GM19043 (cell line): ENCODE data around the gene RPL31.

Source experiments
- ATAC-seq: cut with Tn5 transposase; IDR thresholded peaks from one replicate; pipeline ENCODE4 v1.9.1; 2021; ENCODE audit warnings: low read depth; ENCODE audit not compliant: unreplicated experiment

Gene RPL31

DNA sequence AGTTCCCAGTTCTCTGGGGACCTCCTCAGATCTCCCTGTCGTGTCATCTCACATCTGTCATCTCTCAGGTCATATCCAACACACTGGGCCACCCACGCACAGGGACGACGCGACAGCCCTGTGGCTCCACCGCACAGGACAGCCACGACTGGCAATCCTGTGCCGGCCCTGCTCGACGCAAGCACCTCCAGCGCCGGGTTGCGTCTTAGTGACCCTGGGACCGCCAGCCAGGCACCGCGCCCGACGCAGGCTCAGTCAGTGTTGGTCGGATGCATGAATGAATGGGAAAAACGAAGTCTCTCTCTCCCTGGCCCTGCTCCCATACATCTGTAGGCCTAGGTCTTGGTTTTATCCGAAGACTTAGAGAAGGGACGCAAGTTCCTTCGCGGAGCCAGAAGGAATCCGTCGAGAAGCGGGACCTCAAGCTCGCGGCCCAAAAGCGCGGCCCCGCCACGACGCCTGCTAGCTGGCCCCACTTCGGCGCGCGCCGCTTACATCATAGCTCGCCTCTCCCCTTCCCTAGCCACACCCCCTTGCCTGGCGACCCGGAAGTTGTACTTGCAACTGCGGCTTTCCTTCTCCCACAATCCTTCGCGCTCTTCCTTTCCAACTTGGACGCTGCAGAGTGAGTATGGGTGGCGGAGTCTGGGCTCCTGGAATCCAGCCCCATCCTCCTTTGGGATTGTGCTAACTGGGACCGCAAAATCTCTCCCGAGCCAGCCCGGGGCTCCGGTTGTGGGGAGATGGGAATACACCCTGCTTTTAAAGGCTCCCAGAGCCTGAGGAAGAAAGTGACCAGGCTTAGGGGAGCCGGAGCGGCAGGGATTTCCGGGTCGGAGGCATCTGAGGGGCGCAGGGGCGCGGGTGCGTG lies at the start of gene RPL31:
Gene RPL31 (plus strand): TSS at position 599 of the 871 bp plus-strand sequence. CDS start 413 bp downstream, outside the sequence.
- ATAC-seq: peak; percentile 98

DNA sequence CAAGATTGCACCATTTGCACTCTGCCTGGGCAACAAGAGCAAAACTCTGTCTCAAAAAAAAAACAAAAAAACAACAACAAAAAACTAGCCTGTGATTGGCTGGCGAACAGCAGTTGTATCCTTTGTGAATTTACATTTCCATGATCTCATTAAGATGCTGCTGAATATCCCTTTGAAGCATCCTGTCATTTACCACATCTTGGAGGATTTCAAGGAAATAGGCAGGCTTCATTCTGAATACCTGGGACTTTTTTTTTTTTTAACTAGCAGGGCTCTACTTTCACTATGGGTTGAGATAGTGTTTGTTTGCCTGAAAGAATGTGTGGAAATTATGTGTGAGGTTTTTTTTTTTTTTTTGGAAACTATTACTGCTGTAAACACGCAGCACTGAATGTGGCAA lies 49.6 kb upstream of the RPL31 start:
- ATAC-seq: no peak

DNA sequence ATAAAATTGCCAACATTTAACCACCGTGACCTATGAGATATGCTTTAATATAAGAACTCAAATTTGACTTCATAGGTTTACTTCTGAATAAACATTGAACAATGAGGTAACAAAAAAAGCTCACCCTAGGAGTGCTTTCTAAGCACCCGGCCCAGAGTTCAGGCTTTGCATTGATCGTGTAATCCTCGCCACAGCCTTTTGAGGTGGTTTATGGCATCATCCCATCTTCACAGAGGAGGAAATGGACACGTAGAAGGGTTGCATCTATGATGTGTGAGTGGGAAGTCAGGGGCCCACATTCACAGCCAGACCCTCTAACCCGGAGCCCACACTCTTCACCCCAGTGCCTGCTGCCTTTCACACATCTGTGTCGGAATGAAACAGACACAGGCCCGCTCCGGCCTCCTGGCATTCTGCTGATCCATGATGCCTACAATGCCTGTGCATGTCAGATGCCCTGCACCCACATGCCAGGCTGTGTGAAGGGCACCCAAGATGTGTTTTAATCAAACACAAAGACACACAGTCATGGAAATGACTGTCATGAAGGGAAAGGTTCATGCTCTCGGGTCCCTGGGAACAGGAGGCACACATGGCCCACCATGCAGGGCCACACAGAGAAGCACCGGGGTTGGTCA lies 48.6 kb upstream of the RPL31 start:
- ATAC-seq: no peak

DNA sequence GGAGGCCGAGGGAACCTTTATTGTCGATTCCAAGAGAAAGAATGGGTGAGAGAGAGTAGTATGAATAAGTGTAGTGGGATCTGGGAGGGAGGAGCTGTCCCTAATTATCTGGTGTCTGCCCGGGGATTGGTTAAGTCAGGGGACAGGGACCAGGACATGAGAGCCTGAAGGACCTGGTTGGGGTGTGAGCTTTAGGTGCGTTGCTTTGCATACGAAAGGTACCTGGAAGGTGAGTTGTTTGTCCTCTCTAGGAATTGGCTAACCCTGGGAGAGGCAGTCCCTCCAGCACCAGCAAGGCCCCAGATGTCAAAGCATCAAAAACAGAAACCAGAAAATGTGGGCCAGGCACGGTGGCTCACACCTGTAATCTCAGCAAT lies 48.1 kb upstream of the RPL31 start:
- no peak for ATAC-seq

DNA sequence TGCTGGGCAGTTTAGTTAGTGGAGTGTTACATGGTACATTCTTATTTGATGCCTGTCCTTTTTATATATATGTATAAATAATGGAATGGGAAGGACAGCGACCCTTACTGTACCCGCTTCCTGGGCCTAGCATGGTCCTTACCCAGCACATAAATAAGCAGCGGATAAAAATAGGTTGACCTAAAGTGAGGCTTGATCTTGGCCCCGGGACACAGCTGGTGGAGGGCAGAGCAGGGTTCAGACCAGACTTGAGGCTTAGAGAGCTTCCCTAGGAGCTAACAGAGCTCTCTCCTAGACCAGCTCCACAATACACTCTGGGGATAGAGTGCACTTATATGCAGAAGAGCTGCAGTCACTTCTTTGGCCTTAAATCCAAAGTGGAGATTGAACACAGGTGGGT lies 46.9 kb upstream of the RPL31 start:
- ATAC-seq: no peak

DNA sequence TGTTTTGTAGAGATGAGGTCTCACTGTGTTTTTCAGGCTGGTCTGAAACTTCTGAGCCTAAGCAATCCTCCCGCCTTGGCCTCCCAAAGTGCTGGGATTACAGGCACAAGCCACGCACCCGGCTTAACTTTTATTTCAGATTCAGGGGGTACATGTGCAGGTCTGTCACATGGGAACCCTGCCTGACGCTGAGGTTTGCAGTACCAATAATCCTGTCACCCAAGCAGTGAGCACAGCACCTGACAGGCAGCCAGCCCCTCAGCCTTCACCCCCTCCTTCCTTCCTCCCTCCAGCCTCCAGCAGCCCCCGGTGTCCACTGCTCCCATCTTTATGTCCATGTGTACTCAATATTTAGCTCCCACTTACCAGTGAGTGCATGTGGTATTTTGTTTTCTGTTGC lies 46.0 kb upstream of the RPL31 start:
- ATAC-seq: no peak

DNA sequence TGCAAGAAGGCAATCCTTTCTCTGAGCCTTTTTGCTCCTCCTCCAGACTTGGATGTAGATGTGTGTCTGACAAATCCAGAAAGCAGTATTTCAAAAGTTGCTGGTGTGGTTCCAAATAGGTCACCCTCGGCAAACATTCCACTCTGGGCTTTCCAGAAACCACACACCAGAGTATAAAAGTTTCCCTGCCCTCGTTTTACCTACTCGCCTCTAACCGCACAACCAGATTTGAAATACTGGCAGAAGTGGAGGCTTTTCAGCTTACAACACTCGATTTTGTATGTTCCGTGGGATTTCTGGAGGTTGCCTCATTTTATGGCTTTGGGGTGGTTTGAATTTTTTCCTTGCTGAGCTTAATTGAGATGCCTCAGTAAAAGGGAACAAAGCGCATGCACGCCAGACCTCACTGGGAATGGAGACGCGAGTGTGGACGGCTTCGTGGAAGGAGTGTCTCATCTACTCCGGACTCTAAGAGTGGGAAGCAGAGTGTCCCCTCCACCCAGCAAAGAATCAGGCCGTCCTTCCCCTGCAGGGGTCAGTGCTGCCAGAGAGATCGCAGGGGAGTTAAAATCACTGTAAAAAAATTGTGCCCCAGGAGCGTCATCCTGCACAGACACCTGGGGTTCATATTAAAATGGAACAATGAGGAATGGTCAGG lies 44.0 kb upstream of the RPL31 start:
- ATAC-seq: no peak

DNA sequence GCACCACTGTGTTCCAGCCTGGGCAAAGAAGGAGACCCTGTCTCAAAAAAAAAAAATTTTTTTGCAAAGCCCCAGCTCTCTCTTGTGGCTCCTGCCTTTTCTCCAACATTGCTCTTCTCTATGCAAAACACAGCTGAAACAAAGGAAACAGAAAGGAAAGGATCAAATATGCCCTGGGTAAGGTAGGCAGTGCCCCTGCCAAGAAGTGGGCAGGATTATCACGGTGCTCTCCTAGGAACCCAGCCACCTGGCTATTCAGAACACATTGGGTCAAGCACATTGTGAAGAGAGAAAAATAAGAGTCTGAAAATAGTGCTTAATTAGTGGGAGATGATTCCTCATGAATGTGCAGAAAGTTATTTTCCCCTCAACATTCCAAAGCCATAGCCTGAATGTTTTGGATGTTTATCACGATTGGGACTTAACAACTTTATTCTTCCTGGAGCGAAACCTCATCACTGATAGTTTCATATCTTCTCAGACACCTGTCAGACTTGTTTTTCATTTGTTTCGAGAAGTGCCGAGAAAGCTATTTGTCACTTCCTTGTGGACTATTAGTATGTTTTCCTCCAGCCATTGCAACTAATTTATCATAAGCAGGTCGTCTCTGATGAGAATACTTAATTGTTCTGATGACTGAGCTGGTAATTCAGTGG lies 42.7 kb upstream of the RPL31 start:
- no peak for ATAC-seq

DNA sequence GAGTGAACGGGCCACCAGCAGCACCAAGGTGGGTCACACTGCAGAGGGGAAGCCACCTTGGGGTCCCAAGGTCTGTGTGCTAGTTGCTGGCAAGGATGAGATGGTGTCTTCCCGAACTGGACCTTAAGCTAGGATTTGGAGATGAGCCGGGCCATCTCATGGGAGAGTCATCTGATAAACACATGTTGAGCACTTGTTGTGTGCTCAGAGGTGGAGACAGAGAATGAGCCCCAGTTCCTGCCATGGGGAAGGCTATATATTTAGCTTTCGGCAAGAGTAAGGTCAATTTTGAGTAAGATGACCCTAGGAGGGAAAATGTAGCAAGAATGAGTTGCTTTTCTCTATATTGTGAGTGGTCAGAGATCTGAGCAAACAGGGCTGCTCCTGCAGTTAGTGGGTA lies 41.4 kb upstream of the RPL31 start:
- ATAC-seq: no peak

DNA sequence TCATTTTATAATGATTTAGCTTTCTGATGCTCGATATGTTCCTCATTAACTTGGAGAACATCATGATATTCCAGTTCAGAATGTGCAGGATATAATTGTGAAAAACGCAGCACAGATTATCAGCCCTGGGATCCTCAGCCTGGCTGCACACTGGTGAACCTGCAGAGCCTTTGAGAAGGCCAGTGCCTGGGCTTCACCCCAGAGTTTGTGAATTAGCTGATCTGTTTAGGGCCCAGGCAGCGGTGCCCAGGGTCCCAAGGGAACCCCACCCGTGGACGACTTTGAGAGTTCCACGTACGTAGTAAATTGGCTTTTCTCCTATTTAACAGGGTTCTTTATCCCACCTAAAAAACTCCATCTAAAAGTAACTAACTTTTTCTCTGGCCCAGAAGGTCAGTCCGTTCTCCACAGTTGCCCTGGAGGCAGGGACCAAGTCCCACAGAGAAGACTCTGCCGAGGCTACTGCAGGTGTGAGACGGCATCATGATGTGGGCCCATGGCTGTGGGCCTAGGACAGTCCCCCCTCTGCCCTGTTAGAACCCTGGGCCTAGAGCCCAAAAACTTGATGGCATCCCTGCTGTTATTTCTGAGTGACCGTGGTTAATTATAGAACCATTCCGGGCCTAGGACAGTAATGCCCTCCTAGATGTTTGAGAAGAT lies 39.6 kb upstream of the RPL31 start:
- no peak for ATAC-seq

DNA sequence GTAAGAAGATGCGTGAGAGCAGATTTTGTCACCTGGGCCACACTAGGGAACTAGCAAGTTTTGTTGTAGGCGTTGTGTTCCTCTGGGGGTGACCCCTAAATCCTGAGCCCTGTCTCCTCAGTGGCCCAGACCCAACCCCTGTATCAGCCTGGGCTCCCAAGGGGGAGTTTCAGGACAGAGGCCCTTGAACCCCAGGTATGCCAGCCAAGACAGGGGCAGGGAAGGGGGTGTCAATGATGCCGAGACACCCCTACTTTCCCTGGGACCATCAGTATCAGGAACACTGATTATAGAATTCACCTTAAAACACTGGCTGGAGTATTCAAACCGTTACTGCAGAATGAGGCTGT lies 39.1 kb upstream of the RPL31 start:
- ATAC-seq: no peak

DNA sequence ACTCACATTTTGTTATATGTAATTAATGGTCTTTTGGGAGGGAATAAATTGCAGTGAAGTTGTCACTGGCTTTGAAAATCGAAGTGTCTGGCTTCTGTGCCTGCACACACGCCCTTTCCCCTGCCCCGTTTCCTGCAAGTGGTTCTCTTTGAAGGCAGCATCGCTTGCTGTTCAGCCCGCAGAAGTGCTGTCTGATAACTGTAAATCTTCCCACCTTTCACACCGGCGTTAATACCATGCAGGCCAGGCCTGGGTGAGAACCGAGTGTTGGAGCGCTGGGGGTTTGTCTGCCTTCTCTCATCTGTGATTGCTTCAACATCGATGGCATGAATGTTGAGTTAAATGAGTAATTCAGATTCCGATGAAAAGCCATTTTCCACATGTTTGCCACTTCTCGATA lies 37.9 kb upstream of the RPL31 start:
- no peak for ATAC-seq

DNA sequence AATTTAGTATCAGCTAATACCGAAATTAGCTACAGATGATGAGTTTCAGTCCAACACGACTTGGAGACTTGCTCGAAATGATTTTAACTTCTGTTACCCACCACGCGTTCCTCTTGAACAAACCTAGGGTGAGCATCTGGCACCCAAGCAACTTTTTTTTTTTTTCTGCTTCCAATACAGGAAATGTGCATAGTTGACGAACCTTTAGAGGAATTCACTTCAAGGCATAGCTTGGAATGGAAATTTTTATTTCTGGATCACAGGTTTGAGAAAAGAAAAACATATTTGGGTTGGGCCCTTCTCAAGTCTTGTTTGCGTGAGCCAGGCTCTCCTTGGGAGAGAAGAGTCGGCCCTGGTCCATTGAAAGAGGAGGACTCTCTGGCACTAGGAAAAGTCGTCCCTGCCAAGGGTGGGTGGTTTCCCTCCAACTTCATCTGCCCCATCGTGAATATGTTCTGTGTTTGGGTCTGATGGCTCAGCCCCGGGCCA lies 37.4 kb upstream of the RPL31 start:
- ATAC-seq: no peak

DNA sequence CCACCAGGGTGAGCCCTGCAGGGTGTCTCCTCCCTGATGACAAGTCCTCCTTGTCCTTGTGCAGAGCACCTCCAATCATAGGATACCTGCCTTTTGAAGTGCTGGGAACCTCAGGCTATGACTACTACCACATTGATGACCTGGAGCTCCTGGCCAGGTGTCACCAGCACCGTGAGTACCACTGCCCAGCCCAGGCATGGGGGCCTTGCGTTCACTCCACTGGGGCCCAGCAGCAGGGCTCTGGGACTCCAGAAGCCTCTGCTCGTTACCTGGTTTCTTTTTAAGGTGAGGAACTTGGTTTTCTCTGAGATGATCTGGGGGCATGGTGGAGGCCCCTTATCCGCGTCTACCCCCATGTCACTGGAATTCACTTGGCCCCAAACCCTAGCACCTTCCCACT lies 36.5 kb upstream of the RPL31 start:
- no peak for ATAC-seq

DNA sequence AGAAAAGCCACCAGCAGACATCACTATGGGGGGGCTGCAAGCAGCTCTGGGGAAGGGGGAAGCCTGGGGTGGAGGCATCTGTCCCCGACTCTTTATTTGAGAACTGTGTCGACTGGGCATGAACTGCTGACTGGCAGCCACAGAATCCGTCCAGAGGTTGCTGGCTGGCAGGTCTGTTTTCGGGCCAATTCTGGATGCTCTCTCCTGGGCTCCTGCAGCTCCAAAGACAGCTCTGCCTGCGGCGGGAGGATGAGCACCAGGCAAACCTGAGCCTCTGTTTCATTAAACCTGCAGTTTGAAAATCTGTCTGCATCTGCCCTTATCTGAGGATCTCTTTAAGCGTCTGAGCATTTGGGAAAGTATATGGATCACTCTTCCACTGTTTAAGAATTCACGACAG lies 34.4 kb upstream of the RPL31 start:
- no peak for ATAC-seq

DNA sequence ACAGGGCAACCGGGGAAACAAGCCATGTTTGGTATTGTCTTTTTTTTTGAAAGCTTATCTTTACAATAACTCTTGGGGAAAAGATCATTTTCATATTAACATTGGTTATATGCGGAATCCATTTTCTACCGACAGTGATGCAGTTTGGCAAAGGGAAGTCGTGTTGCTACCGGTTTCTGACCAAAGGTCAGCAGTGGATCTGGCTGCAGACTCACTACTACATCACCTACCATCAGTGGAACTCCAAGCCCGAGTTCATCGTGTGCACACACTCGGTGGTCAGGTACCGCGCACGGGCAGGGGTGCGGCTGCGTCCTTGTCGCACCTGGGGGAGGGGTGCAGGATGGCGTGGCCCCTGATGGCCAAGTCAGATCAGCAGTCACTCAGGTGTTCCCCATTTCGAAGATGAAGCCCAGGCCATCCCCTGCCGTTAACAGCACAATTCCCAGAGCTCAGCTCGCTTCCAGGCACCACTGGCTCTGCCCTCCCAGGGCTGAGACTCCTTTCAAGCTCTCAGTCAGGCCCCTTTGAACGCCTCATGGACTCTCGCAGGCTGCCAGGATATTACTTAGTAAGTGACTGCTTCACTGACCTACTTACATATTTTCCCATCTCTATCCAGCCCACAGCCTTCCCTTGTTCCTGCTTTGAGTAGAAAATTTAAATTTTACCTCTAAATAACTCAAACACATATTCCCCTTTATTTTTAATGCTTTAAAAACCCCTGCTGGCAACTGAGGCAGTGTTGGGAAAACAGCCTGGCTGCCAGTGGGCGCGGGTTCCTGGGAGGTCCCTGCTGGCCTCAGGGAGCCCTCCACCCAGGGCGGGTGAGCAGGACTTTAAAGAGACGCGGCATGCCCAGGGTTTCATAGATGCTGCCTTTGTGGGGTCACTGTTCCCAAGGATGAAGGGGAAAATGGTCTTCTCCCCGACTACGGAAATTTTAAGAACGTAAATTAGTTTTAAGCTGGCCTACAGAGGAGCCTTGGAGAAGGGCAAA lies 33.6 kb upstream of the RPL31 start:
- ATAC-seq: no peak

DNA sequence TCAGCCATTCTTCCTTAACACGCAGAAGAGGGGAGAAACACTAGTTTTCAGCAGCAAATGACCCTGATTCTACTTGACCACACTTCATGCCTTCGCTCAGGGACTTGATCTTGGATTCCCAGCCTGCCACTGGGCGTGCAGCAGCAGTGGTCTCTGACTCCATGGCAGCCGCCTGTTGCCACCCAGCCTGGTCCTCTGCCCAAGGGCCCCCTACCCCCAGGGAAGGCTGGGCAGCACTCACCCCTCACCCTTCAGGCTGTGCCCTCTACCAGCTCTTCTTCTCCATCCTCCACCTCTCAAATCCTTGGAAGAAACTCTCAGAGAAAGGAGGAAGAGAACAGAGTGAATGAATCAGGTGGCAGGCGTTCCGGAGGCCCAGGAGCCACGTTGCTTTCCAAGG lies 32.1 kb upstream of the RPL31 start:
- no peak for ATAC-seq

DNA sequence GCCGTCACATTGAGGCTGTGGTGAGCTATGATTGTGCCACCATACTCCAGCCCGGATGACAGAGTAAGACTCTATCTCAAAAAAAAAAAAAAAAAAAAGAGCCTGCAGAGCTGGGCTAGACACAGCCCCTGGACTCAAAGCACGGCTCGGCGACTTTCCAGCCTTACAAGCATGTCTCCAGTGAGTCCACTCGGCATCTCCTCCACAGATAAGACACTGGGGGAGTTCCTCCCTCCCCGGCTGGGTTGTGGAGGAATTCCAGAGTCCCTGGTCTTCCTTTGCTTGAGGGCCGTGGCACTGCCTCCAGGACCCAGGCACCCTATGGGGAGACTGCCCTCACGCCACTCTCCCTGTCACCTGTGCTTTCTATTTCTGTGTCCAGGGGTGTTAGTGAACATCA lies 30.9 kb upstream of the RPL31 start:
- ATAC-seq: no peak

DNA sequence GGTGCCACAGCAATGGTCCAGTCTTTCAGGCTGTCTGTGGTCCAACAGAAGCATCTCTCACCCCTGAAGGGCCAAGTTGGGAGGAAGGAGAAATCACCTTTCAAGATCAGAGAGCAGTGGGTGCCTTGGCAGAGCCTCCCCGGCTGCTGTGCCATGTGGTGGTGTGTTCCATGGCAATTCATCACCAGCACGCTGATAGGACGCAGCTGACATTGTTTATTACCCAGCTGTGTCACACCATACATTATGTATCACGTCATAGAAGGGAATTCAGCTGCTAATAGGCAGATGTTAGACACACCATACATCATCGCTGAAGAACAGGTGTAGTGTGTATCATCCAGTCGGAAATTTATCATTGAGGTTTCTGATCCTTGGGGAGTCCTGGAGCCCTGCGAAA lies 29.6 kb upstream of the RPL31 start:
- no peak for ATAC-seq
